T-cell (primary cell): Measurements from ENCODE around the gene HMGB2. TPM values are rescaled to one million over a fixed set of nuclear protein-coding genes. Genes with fewer than 3 reads are reported as not detected.
A peak's percentile ranks its signal among the peaks of the same experiment; 100 is the strongest.

Experiments used
- ATAC-seq, 4 experiments: fragments of 200-7000 bp in 3 of 4; fragments of 150-1000 bp in 1 of 4; cut with Tn5 transposase; replicated peaks in 1 of 4; 1 replicate in 3 of 4; 2 replicates in 1 of 4; pipeline ENCODE4 v1.10.0; 2021; ENCODE audit warnings: moderate library complexity in 3 of 4, mild to moderate bottlenecking in 2 of 4, moderate number of reproducible peaks in 1 of 4
- CTCF ChIA-PET, 2 donors: fragments of 300-600 bp; sonication (Branson Sonifier 250); formaldehyde crosslinking; loops; one replicate each; lab custom pipeline; 2022; ENCODE audit warnings: antibody characterized with exemption in 2 of 2; lab: Charles Lee
- POLR2A ChIA-PET, 2 donors: fragments of 300-600 bp; sonication (Branson Sonifier 250); formaldehyde crosslinking; loops; one replicate each; lab custom pipeline; 2022; ENCODE audit warnings: antibody characterized with exemption in 2 of 2; lab: Charles Lee
- DNase-seq, 35 experiments: peaks; one replicate each; pipeline versions ENCODE4 v3.0.0 to v3.0.0-alpha.2; 2013 to 2023
- H3K27ac ChIP-seq: one replicate; pipeline ENCODE4 v1.5.1; 2013; ENCODE audit warnings: low read length
- H3K27me3 ChIP-seq, 2 experiments: replicated peaks in 1 of 2; 1 replicate in 1 of 2; 2 replicates in 1 of 2; pipeline versions ENCODE4 v1.6.1 to v1.7.0; 2013; ENCODE audit warnings: low read length in 1 of 2, mixed read lengths in 1 of 2; ENCODE audit not compliant: control insufficient read depth in 2 of 2, insufficient read depth in 2 of 2; ENCODE audit errors: extremely low read depth in 1 of 2
- H3K36me3 ChIP-seq, 2 donors: 1 replicate in 1 of 2; 2 replicates in 1 of 2; pipeline versions ENCODE4 v1.6.1 to v1.7.0; 2013; ENCODE audit warnings: low read length in 1 of 2; ENCODE audit not compliant: control insufficient read depth in 2 of 2, insufficient read depth in 1 of 2; ENCODE audit errors: extremely low read depth in 1 of 2
- H3K4me1 ChIP-seq, 2 experiments: 1 replicate in 1 of 2; 2 replicates in 1 of 2; pipeline versions ENCODE4 v1.6.1 to v1.7.0; 2013; ENCODE audit warnings: low read length in 2 of 2, mixed read lengths in 1 of 2; ENCODE audit not compliant: insufficient read depth in 2 of 2, control insufficient read depth in 1 of 2; ENCODE audit errors: extremely low read depth in 1 of 2
- H3K4me3 ChIP-seq, 2 donors: 1 replicate in 1 of 2; 2 replicates in 1 of 2; pipeline versions ENCODE4 v1.5.1 to v1.7.0; 2013; ENCODE audit warnings: mild to moderate bottlenecking in 2 of 2, low read length in 1 of 2, moderate library complexity in 1 of 2; ENCODE audit not compliant: control insufficient read depth in 1 of 2; ENCODE audit errors: extremely low read depth in 1 of 2
- H3K9me3 ChIP-seq: 2 replicates; pipeline ENCODE4 v1.7.0; 2013
- H3K27ac Mint-ChIP-seq, 2 donors: one replicate each; pipeline ENCODE4 v1.8.0; 2020 to 2021; ENCODE audit warnings: mild to moderate bottlenecking in 2 of 2, mixed read lengths in 2 of 2
- H3K27me3 Mint-ChIP-seq, 2 donors: one replicate each; pipeline ENCODE4 v1.8.0; 2021 to 2022; ENCODE audit warnings: mixed read lengths in 2 of 2
- H3K36me3 Mint-ChIP-seq: one replicate; pipeline ENCODE4 v1.8.0; 2021; ENCODE audit warnings: mixed read lengths
- H3K4me1 Mint-ChIP-seq, 3 donors: one replicate each; pipeline ENCODE4 v1.8.0; 2020 to 2022; ENCODE audit warnings: mixed read lengths in 3 of 3, mild to moderate bottlenecking in 1 of 3
- H3K4me3 Mint-ChIP-seq, 3 donors: one replicate each; pipeline ENCODE4 v1.8.0; 2020 to 2022; ENCODE audit warnings: mild to moderate bottlenecking in 3 of 3, mixed read lengths in 3 of 3, moderate library complexity in 3 of 3
- H3K9me3 Mint-ChIP-seq, 3 donors: one replicate each; pipeline ENCODE4 v1.8.0; 2020 to 2022; ENCODE audit warnings: mixed read lengths in 3 of 3
- WGBS: methylation state at CpG from one replicate; pipeline ENCODE4 v1.1.5; 2013; ENCODE audit warnings: missing lambda C conversion rate; ENCODE audit not compliant: insufficient coverage; 5-methylcytosine and 5-hydroxymethylcytosine counted together
- total RNA-seq, 35 experiments: library from RNA in 6 of 35; stranded (reverse) in 6 of 35; fragments of 120-200 nt in 1 of 35; gene quantifications; one replicate each; pipeline versions ENCODE4 v1.2.1 to v1.2.4 and lab custom pipeline; 2013 to 2026

Gene HMGB2
- total RNA-seq, 5 donors from 2014 or later (not counting 1 experiment from before 2014, with no cell fraction given) = 87.6 to 151 (median 103) TPM

- Histone ChIP-seq H3K4me3 (peak overlapping the region; percentile 80 to 95), H3K27ac (no peak overlapping the region), H3K9me3 (no peaks in the 10 kb centered on the region), H3K4me1 (peaks cover 10 to 17% of the 10 kb centered on the region in 2 experiments), H3K36me3 (no peaks in the 10 kb centered on the region), H3K27me3 (peaks cover 0 to 17% of the 10 kb centered on the region in 2 experiments)
- H3K9me3 Mint-ChIP-seq = no peaks in the 10 kb centered on the region
- H3K27me3 Mint-ChIP-seq = peaks cover 5 to 7% of the 10 kb centered on the region in 2 donors
- peak overlapping the region; percentile 80 to 81 for H3K27ac Mint-ChIP-seq
- H3K36me3 Mint-ChIP-seq = no peaks in the 10 kb centered on the region
- peak; percentile 3 to 22 (median 16) for ATAC-seq
- WGBS = under 1% methylated on average over 62 of the region's 68 CpGs
- CTCF ChIA-PET = interaction anchor here (0.6 to 3.7 kb wide), 17 partner anchors 10 to 910 kb away, joined by 3 to 40 read pairs (median 5); partner anchors contain the start of gene HMGB2 (in 1 of the 2)
- DNase-seq = peak in 31 of 35 experiments; percentile 1 to 57 (median 23)
- POLR2A ChIA-PET = interaction anchor here (1.0 to 4.9 kb wide), 4 partner anchors 16 to 912 kb away, joined by 3 to 114 read pairs (median 11); partner anchors contain the start of genes HMGB2 (in 2 of the 2), CEP44 (in 1 of the 2) and FBXO8 (in 1 of the 2)
- peaks cover 26 to 33% (median 28%) of the 10 kb centered on the region in 3 donors for H3K4me1 Mint-ChIP-seq
- H3K4me3 Mint-ChIP-seq = peak overlapping the region; percentile 90 to 92 (median 91)
Observed at GRCh38 chr4:173371292-173372192, 37.4 kb upstream of the HMGB2 start.

- H3K4me3 ChIP-seq = peak within 1 kb of the TSS; percentile 95 to 98
- peaks cover 0 to 17% of the 10 kb centered on the region in 2 experiments for H3K27me3 ChIP-seq
- CTCF ChIA-PET = interaction anchor here (0.6 to 3.7 kb wide), 22 partner anchors 10 to 911 kb away, joined by 3 to 40 read pairs (median 6); partner anchors contain the start of gene HMGB2 (in 1 of the 2)
- H3K4me1 ChIP-seq = peaks cover 14 to 21% of the 10 kb centered on the region in 2 experiments
- no peaks in the 10 kb centered on the region for H3K9me3 ChIP-seq
- Mint-ChIP-seq H3K4me3 (peak within 1 kb of the TSS; percentile 90 to 100 (median 99)), H3K9me3 (no peaks in the 10 kb centered on the region), H3K27ac (peak within 1 kb of the TSS; percentile 95), H3K27me3 (peaks cover 5 to 7% of the 10 kb centered on the region in 2 donors), H3K36me3 (no peaks in the 10 kb centered on the region), H3K4me1 (peaks cover 26 to 39% (median 31%) of the 10 kb centered on the region in 3 donors)
- WGBS = under 1% methylated on average over 67 of the region's 72 CpGs
- peak; percentile 83 to 89 (median 88) for ATAC-seq
- peak within 1 kb of the TSS; percentile 60 for H3K27ac ChIP-seq
- H3K36me3 ChIP-seq = no peaks in the 10 kb centered on the region
- POLR2A ChIA-PET = interaction anchor here (0.6 to 4.9 kb wide), 7 partner anchors 15 to 913 kb away, joined by 3 to 114 read pairs (median 6); partner anchors contain the start of genes HMGB2 (in 2 of the 2), CEP44 (in 1 of the 2) and FBXO8 (in 1 of the 2)
- DNase-seq = peak; percentile 89 to 99 (median 96)
Observed at GRCh38 chr4:173370477-173371291, 36.5 kb upstream of the HMGB2 start, which contains the start of gene SAP30. SAP30 (plus strand) TSS chr4:173370954; CDS start chr4:173371183, 229 bp downstream.

- peaks cover 5 to 7% of the 10 kb centered on the region in 2 donors for H3K27me3 Mint-ChIP-seq
Observed at GRCh38 chr4:173370130-173370476, 35.9 kb upstream of the HMGB2 start.

GRCh38 chr4:173367946-173368345 is 33.8 kb upstream of the HMGB2 start:
- H3K27me3 ChIP-seq = peaks cover 0 to 12% of the 10 kb centered on the region in 2 experiments
- no peak for DNase-seq
- Mint-ChIP-seq H3K4me3 (no peak overlapping the region), H3K9me3 (no peaks in the 10 kb centered on the region), H3K27ac (peak overlapping the region in 1 of 2 donors; percentile 57), H3K4me1 (peaks cover 28 to 39% (median 33%) of the 10 kb centered on the region in 3 donors), H3K27me3 (peaks cover 0 to 2% of the 10 kb centered on the region in 2 donors), H3K36me3 (no peaks in the 10 kb centered on the region)
- no peak overlapping the region for H3K27ac ChIP-seq
- 65% methylated on average over 4 of the region's 4 CpGs for WGBS
- POLR2A ChIA-PET = interaction anchor here (1.0 to 1.7 kb wide), 2 partner anchors 33 to 34 kb away, joined by 3 to 8 read pairs; partner anchors contain the start of gene HMGB2 (in 1 of the 2)
- H3K4me1 ChIP-seq = peaks cover 12 to 23% of the 10 kb centered on the region in 2 experiments
- H3K9me3 ChIP-seq = no peaks in the 10 kb centered on the region
- CTCF ChIA-PET = interaction anchor here (1.0 to 1.7 kb wide), 4 partner anchors 9 to 49 kb away, joined by 3 to 6 read pairs (median 4); partner anchors contain the start of gene HMGB2 (in 1 of the 2)
- ATAC-seq = no peak
- H3K36me3 ChIP-seq = no peaks in the 10 kb centered on the region
- H3K4me3 ChIP-seq = no peak overlapping the region

More at GRCh38 chr4:173370130-173370476, 35.9 kb upstream of the HMGB2 start:
- Histone ChIP-seq H3K4me1 (peaks cover 14 to 24% of the 10 kb centered on the region in 2 experiments), H3K9me3 (no peaks in the 10 kb centered on the region), H3K27ac (peak overlapping the region; percentile 60), H3K27me3 (peaks cover 0 to 14% of the 10 kb centered on the region in 2 experiments), H3K4me3 (peak overlapping the region; percentile 95 to 98), H3K36me3 (no peaks in the 10 kb centered on the region)
- peaks cover 32 to 45% (median 37%) of the 10 kb centered on the region in 3 donors for H3K4me1 Mint-ChIP-seq
- 2% methylated on average over 7 of the region's 14 CpGs for WGBS
- peak in 30 of 35 experiments; percentile 50 to 78 (median 66) for DNase-seq
- H3K27ac Mint-ChIP-seq = peak overlapping the region; percentile 95
- H3K4me3 Mint-ChIP-seq = peak overlapping the region; percentile 90 to 100 (median 99)
- ChIA-PET CTCF (interaction anchor here (0.6 to 3.7 kb wide), 16 partner anchors 10 to 850 kb away, joined by 3 to 40 read pairs (median 5); partner anchors contain the start of gene HMGB2 (in 1 of the 2)), POLR2A (interaction anchor here (0.6 to 4.9 kb wide), 7 partner anchors 15 to 914 kb away, joined by 3 to 114 read pairs (median 4); partner anchors contain the start of genes HMGB2 (in 2 of the 2), CEP44 (in 1 of the 2) and FBXO8 (in 1 of the 2))
- H3K9me3 Mint-ChIP-seq = no peaks in the 10 kb centered on the region
- no peaks in the 10 kb centered on the region for H3K36me3 Mint-ChIP-seq
- peak; percentile 23 to 37 (median 28) for ATAC-seq

- H3K27ac ChIP-seq = no peak overlapping the region
- POLR2A ChIA-PET = interaction anchor here (1.0 to 1.7 kb wide), 2 partner anchors 33 kb away, joined by 3 to 8 read pairs; partner anchors contain the start of gene HMGB2 (in 1 of the 2)
Observed at GRCh38 chr4:173367285-173367684, 33.1 kb upstream of the HMGB2 start.

More at GRCh38 chr4:173367285-173367684, 33.1 kb upstream of the HMGB2 start:
- Mint-ChIP-seq H3K4me1 (peaks cover 24 to 35% (median 31%) of the 10 kb centered on the region in 3 donors), H3K36me3 (no peaks in the 10 kb centered on the region), H3K27me3 (no peaks in the 10 kb centered on the region), H3K4me3 (no peak overlapping the region), H3K9me3 (no peaks in the 10 kb centered on the region), H3K27ac (no peak overlapping the region)
- H3K4me1 ChIP-seq = peaks cover 9 to 19% of the 10 kb centered on the region in 2 experiments
- H3K4me3 ChIP-seq = no peak overlapping the region
- CTCF ChIA-PET = interaction anchor here (1.0 to 1.7 kb wide), 4 partner anchors 8 to 48 kb away, joined by 3 to 6 read pairs (median 4); partner anchors contain the start of gene HMGB2 (in 1 of the 2)
- ATAC-seq (no peak), DNase-seq (no peak)
- H3K9me3 ChIP-seq = no peaks in the 10 kb centered on the region
- no peaks in the 10 kb centered on the region for H3K36me3 ChIP-seq
- H3K27me3 ChIP-seq = peaks cover 0 to 7% of the 10 kb centered on the region in 2 experiments
